Loucy (cell line): ENCODE data around the gene EEPD1.

ENCODE experiments used
- H2AFZ ChIP-seq: fragments of 200-600 bp; sonication (generic); 2 replicates; pipeline ENCODE4 v1.6.0; 2016; ENCODE audit warnings: antibody characterized with exemption, mild to moderate bottlenecking, low read length, moderate library complexity
- H3F3A ChIP-seq: fragments of 200-600 bp; 2 replicates; pipeline ENCODE4 v1.6.0; 2016; ENCODE audit warnings: antibody characterized with exemption, low read depth, mild to moderate bottlenecking
- H3K27me3 ChIP-seq: fragments of 200-600 bp; sonication (generic); 2 replicates; pipeline ENCODE4 v1.6.1; 2014; ENCODE audit warnings: low read length, mild to moderate bottlenecking; ENCODE audit not compliant: insufficient read depth, poor library complexity, severe bottlenecking
- H3K36me3 ChIP-seq: fragments of 200-600 bp; sonication (generic); 2 replicates; pipeline ENCODE4 v1.6.1; 2016; ENCODE audit warnings: low read length; ENCODE audit not compliant: insufficient read depth
- H3K4me1 ChIP-seq: fragments of 200-600 bp; sonication (generic); 2 replicates; pipeline ENCODE4 v1.5.1; 2014; ENCODE audit warnings: low read length, mild to moderate bottlenecking; ENCODE audit not compliant: insufficient read depth, poor library complexity, severe bottlenecking
- H3K4me2 ChIP-seq: fragments of 200-600 bp; sonication (generic); 2 replicates; pipeline ENCODE4 v1.6.0; 2014; ENCODE audit warnings: antibody characterized with exemption, low read length, low read depth, mild to moderate bottlenecking; ENCODE audit not compliant: poor library complexity, severe bottlenecking
- H3K4me3 ChIP-seq: fragments of 200-600 bp; sonication (generic); 2 replicates; pipeline ENCODE4 v1.5.1; 2014; ENCODE audit warnings: low read length, mild to moderate bottlenecking, mixed read lengths; ENCODE audit not compliant: poor library complexity, severe bottlenecking
- H3K79me2 ChIP-seq: fragments of 200-600 bp; sonication (generic); 2 replicates; pipeline ENCODE4 v1.6.1; 2014; ENCODE audit warnings: low read length; ENCODE audit not compliant: insufficient read depth
- H3K9ac ChIP-seq: fragments of 200-600 bp; sonication (generic); 2 replicates; pipeline ENCODE4 v1.6.0; 2014; ENCODE audit warnings: mild to moderate bottlenecking, low read depth, low read length, moderate library complexity; ENCODE audit not compliant: poor library complexity, severe bottlenecking
- H3K9me2 ChIP-seq: fragments of 200-600 bp; sonication (generic); replicated peaks from 2 replicates; pipeline ENCODE4 v1.6.1; 2016; ENCODE audit warnings: low read depth, low read length, mixed read lengths
- H3K9me3 ChIP-seq: fragments of 200-600 bp; sonication (generic); 2 replicates; pipeline ENCODE4 v1.6.1; 2014; ENCODE audit warnings: mild to moderate bottlenecking, antibody characterized with exemption, low read length, low read depth; ENCODE audit not compliant: insufficient read depth
- H4K20me1 ChIP-seq: fragments of 200-600 bp; sonication (generic); 2 replicates; pipeline ENCODE4 v1.6.0; 2014; ENCODE audit warnings: antibody characterized with exemption, low read length, mild to moderate bottlenecking; ENCODE audit not compliant: insufficient read depth, poor library complexity, severe bottlenecking
- CTCF ChIP-seq: fragments of 200-600 bp; sonication (generic); conservative IDR thresholded peaks from 2 replicates; pipeline ENCODE4 v1.5.1; 2014; ENCODE audit warnings: mild to moderate bottlenecking, antibody characterized with exemption, low read length
- EZH2phosphoT487 ChIP-seq: fragments of 200-600 bp; IDR thresholded peaks from 2 replicates; pipeline ENCODE4 v1.6.1; 2018; ENCODE audit warnings: antibody characterized with exemption, mild to moderate bottlenecking, moderate library complexity, borderline replicate concordance

The EEPD1 gene

GRCh38 chr7:36298106-36298505 lies 145.1 kb downstream of the EEPD1 start:
- Histone ChIP-seq H3K79me2 (no peaks in the 10 kb centered on the region), H3K4me3 (no peak overlapping the region), H3K27me3 (no peaks in the 10 kb centered on the region), H3K4me2 (no peak overlapping the region), H2AFZ (no peak overlapping the region), H3K4me1 (peaks cover 4% of the 10 kb centered on the region), H3F3A (no peaks in the 10 kb centered on the region), H3K36me3 (peaks cover 14% of the 10 kb centered on the region; the same call in 1 of the 2 replicates), H4K20me1 (no peaks in the 10 kb centered on the region), H3K9me3 (no peaks in the 10 kb centered on the region), H3K9ac (no peak overlapping the region), H3K9me2 (no peaks in the 10 kb centered on the region)
- TF ChIP-seq CTCF: no peak
- no peak for TF ChIP-seq EZH2phosphoT487

GRCh38 chr7:36299223-36299774 lies 146.2 kb downstream of the EEPD1 start:
- no peaks in the 10 kb centered on the region for H3K79me2 ChIP-seq
- H3K4me2 ChIP-seq: no peak overlapping the region
- H3K4me1 ChIP-seq: peaks cover 4% of the 10 kb centered on the region
- peaks cover 14% of the 10 kb centered on the region; the same call in 1 of the 2 replicates for H3K36me3 ChIP-seq
- no peaks in the 10 kb centered on the region for H4K20me1 ChIP-seq
- no peak overlapping the region for H3K4me3 ChIP-seq
- no peaks in the 10 kb centered on the region for H3K9me2 ChIP-seq
- H3K9ac ChIP-seq: no peak overlapping the region
- H3F3A ChIP-seq: no peaks in the 10 kb centered on the region
- H3K9me3 ChIP-seq: no peaks in the 10 kb centered on the region
- no peak for TF ChIP-seq CTCF
- no peak for TF ChIP-seq EZH2phosphoT487
- H3K27me3 ChIP-seq: no peaks in the 10 kb centered on the region
- H2AFZ ChIP-seq: no peak overlapping the region

- H3K4me2 ChIP-seq: no peak overlapping the region
Observed at GRCh38 chr7:36299823-36300341, 146.8 kb downstream of the EEPD1 start.

More at GRCh38 chr7:36299823-36300341, 146.8 kb downstream of the EEPD1 start:
- peaks cover 4% of the 10 kb centered on the region for H3K4me1 ChIP-seq
- H4K20me1 ChIP-seq: no peaks in the 10 kb centered on the region
- no peaks in the 10 kb centered on the region for H3K9me2 ChIP-seq
- H3K4me3 ChIP-seq: no peak overlapping the region
- H3K79me2 ChIP-seq: no peaks in the 10 kb centered on the region
- no peaks in the 10 kb centered on the region for H3K9me3 ChIP-seq
- no peak overlapping the region for H3K9ac ChIP-seq
- no peaks in the 10 kb centered on the region for H3K27me3 ChIP-seq
- H3K36me3 ChIP-seq: peaks cover 14% of the 10 kb centered on the region; the same call in 1 of the 2 replicates
- no peaks in the 10 kb centered on the region for H3F3A ChIP-seq
- no peak overlapping the region for H2AFZ ChIP-seq
- TF ChIP-seq EZH2phosphoT487 (no peak), CTCF (no peak)
